Endothelial cell of hepatic sinusoid (primary cell): Measurements from ENCODE around the gene ASB2.

Experiments used
- in situ Hi-C: cut with HindIII; loops from 2 replicates; pipeline ENCODE4 v1.10.0; 2017; ENCODE audit warnings: low sequenced_read_pairs

ASB2 gene, protein sequence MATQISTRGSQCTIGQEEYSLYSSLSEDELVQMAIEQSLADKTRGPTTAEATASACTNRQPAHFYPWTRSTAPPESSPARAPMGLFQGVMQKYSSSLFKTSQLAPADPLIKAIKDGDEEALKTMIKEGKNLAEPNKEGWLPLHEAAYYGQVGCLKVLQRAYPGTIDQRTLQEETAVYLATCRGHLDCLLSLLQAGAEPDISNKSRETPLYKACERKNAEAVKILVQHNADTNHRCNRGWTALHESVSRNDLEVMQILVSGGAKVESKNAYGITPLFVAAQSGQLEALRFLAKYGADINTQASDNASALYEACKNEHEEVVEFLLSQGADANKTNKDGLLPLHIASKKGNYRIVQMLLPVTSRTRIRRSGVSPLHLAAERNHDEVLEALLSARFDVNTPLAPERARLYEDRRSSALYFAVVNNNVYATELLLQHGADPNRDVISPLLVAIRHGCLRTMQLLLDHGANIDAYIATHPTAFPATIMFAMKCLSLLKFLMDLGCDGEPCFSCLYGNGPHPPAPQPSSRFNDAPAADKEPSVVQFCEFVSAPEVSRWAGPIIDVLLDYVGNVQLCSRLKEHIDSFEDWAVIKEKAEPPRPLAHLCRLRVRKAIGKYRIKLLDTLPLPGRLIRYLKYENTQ

DNA sequence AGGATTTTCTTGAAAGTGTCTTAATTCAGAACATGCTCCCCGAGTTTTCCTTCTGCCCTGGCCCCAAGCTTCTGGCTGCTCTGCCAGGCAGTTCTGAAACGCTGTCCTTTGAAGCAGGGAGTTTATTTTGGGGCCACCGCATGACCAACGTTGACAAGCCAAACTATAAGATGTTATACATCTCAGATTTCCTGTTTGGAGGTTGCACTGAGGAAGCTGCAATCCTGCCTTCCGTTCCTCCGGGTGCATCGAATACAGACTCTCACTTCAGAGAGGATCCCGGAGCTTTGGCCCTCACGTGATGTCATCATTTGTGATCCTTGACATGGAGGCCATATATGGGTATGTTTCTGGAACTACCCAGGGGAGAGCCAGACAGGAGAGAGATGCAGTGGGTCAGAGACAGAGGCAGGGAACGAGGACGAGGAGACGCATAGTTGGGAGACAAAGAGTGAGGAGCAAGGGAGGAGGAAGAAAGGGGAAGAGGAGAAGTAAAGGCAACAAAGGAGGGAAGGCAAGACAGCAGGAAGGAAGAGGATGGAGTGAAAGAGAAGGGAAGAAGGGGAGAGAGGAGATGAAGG, at the start of gene ASB2:
Gene ASB2, minus strand, starts transcription at position 94 of the 581 bp plus-strand sequence. CDS start 12,031 bp downstream, outside the sequence.
- in situ Hi-C loops, result no loop called here

DNA sequence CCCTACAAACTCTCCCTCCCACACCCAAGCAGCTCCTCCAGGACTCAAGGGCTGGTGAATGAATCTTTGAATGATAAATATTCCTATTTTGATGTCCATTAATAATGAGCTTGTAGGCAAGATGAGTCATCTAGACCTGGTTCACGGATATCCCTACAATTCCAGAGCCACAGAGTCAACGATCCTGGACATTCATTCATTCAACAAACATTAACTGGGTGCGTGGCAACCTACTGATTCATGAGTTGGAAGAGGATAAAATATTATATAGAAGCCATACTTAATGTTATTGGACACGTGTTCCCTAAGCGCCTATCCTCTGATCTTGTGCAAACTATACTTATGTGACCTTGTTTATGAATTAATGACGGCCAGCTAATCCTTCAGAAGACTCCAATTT, 49.4 kb upstream of the ASB2 start:
- in situ Hi-C loops, result loop anchor here (5.0 kb wide), 1 partner anchor 52 kb away; no protein-coding TSS in a partner anchor

DNA sequence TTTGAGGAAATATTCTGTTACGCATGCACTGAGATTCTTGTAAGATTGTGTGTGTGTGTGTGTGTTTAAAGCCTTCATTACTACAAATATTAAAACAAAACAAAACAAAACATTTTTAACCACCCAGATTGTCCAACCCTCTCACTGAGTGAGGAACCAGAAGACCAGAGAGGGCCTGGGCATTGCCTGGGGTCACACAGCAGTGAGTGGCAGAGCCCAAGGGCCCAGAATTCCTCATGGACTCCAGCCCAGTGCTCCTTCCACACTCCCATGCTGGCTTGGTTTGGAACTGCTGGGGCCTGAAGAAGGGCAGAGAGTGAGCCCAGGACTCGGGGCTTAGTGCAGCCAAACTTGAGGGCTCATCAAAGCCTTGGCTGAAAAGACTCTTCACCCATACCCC, 48.2 kb upstream of the ASB2 start:
- in situ Hi-C loops, result no loop called here

DNA sequence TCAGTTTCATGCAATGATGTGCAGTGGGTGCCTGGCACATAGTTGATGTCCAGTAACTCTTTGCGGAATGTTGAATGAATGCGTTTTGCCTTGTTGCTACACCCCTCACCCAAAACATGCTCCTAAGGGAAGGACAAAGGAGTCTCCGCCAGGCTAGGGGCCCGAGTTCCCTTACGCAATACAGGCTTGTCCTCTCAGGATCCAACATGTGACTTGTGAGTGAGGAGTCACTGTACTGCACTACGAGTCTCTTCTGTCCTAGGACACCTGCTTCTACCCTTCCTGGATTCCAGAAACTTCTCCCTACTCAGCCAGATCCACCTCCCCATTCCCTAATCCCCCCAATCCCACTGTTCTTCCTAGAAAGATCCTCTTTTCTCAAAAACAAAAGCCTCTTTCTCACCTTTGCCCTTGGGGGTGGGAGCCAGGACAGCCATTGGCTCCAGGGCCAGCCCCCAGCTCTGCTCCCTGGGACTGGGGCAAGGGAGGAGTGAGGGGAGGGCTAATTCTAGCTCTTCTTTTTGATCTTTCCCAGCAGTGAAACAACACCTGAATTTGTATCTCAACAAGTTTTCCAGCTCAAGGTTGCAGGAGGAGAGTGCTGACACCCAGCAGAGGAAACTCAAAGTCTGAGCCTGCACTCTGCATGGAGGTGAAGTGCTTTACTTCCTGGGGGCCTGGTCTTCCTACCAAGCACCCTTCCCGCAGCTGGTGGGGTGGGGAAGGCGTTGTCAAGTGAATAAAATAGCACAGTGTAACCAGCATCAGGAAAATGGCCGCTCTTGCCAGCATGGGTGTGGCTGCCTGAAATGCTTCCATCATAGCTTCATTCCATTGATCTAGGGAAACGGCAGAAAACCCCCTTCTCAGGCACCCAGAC, 46.4 kb upstream of the ASB2 start:
- in situ Hi-C loops, result no loop called here

DNA sequence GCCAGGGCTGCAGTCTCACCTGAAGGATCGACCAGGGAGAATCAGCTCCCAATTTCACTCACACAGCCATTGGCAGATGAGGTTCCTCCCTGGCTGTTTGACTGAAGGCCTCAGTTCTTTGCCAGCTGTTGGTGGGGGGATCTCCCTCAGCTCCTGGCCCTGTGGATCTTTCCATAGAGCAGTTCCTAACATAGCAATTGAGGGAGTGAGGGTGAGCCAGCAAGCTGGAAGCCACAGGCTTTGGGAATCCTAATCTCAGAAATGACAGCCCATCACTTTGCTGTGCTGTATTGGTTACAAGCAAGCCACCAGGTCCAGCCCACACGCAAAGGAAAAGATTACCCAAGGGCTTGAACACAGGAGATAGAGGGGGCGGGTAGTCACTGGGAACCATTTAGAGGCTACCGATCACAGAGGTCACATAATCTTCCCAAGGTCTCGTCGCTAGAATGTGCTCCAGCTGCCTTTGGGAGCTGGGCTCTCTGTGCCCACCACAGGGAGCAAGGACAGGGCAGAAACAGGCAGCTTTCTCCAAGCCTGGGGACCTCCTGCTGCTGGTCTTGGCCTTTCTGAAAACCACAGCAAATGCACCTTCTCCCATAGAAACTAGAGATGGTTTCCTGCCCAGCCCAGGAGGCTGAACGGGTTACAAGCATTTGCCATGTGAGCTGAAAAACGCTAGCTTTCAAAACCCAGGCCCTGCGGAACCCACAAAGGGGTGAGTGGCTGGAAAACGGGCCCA, 45.2 kb upstream of the ASB2 start:
- in situ Hi-C loops, result no loop called here

DNA sequence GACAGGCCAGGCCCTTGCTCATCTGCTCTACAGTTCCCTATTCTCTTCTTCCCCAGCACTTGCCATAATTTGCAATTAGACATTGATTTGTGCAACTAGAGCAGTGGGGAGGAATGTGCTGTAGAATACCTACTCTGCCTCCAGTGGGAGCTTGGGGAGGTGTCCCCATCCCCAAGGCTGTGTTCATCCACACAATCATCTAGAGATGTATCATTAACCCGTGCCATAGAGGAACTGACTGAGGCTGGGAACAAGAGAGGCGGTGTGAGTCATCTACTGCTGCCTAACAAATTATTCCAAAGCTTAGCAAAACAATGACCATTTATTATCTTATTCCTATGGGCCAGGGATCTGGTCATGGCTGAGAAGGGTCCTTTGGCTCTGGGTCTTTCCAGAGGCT, 44.6 kb upstream of the ASB2 start:
- in situ Hi-C loops, result no loop called here

DNA sequence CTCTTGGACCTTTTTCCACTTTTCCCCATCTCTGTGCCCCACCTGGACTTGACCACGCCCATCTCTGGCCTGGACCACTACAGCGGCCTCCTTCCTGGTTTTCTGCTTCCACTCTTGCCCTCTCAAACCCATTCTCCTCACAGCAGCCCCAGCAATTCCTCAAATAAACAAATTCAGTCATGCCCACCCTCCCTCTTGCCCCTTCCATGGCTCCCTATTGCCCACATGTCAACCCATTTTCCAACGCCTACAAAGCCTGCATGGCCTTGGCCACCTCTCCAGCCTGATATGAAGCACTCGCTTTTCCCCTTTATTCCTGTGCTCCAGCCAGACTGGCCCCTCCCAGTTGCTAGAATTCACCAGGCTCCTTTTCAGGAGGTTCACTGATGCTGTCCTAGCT, 43.9 kb upstream of the ASB2 start:
- in situ Hi-C loops, result no loop called here

DNA sequence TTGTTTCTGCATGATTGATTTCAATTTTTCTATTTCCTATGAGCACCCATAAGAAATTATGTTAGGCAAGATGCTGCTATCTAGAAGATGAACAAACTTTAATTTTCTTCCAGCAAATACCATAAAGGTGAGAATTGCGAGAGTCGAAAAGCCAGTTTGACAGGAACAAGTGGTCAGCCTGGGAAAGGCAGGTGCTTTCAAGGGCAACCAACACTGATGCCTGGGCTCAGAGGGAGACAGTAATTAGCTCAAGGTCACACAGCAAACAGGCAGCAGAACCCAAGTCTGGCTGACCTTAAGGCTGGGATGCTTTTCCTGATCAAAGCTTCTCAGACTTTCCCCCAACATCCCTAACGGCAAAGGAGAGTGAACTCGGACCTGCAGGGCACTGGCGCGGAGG, 43.0 kb upstream of the ASB2 start:
- in situ Hi-C loops, result loop anchor here (5.0 kb wide), 3 partner anchors 57 to 103 kb away; no protein-coding TSS in a partner anchor

DNA sequence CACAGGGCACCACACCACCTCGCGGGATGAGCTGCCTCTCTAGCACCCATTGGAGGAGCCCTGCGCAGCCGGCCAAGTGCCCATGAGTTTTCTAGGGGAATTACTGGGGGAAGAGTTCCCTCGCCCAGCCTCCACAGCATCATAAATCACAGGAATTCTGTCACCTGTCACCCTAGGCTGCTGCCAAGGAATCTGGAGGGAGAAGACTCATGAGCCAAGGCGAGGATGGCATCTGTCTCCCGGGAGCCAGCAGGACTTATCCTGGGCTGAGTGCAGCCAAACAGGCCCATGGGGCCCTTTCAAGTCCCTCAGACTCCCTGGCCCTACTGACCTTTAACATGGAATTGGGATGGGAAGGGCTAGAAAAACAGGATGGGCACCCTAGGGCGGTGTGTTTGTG, 41.9 kb upstream of the ASB2 start:
- in situ Hi-C loops, result loop anchor here (5.0 kb wide), 3 partner anchors 56 to 104 kb away; no protein-coding TSS in a partner anchor

DNA sequence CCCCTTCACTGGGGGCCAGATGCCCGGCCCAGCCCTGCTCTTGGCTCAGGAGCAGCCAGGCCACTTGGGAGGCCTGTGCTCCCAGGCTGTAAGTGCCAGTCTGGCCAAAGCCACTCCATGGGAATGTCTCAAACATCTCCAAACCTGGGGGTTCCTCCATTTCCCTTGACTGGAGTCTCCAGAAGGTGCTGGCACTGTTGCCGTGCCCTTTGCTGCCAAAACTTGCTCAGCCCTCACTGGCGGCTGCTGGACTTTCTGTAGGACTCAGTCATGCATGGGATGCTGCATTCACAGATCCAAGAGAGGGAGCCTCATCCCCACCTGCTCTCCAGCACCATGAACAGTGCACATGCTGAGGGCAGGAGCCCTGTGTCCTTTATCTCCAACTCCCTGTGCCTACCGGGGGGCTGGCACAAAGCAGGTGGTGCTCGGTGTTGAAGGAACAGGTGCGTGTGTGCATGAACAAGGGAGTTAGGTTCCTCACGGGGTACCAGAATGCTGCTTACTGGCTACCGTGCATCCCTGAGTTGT, 40.1 kb upstream of the ASB2 start:
- in situ Hi-C loops, result loop anchor here (5.0 kb wide), 3 partner anchors 54 to 106 kb away; no protein-coding TSS in a partner anchor

DNA sequence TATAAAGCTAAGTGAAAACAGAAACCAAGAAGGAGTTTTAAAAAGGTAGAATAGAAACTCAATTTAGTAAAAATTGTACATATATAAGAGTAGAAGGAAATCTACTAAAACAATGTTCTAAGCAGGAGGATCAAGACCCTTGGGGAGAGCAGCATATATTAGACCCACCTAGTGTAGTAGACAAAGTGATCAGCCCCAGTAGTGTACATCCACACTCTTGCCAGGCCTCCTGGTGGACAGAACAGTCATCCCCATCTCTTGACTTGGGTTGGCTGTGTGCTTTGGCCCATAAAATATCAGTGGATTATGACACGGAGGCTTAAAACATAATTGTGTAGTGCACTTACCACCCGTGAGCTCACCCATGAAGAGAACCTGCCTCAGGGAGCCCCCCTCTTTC, 38.9 kb upstream of the ASB2 start:
- in situ Hi-C loops, result loop anchor here (5.0 kb wide), 3 partner anchors 53 to 107 kb away; no protein-coding TSS in a partner anchor

DNA sequence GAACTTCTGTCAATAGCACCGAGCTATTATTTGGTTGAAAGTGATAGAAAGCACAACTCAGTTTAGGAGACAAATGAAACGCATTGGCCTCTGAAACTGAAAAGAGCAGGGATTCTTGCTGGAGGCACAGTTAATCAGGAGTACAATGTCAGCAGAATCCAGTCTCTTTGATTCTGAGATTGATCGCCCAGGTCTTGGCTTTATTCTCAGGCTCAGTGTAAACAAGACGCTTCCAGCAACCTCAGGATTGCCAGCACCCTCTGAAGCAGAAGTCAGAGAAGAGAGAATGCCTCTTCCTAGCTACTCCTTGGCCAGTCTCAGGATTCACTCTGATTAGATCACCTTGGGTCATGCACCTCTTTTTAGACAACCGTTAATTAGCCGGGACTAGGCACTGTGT, 38.0 kb upstream of the ASB2 start:
- in situ Hi-C loops, result no loop called here

DNA sequence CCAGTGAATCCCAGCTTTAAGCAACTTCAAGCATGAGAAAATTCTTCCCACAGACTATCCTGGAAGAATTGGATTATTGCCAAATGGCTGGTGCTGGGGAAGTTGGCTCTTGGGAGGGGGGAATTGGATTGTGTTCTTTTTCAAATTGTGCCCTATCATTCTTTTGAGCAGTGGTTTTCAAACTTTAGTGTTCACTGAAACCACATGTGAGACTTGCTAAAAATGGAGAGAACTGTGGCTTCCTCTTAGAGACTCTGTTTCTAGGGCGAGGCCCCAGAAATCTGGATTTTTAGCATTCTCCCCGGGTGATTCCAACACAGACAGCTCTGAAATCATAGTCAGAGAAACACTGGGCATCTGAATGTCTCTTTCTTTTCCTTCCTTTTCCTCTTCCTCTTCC, 35.4 kb upstream of the ASB2 start:
- in situ Hi-C loops, result no loop called here

DNA sequence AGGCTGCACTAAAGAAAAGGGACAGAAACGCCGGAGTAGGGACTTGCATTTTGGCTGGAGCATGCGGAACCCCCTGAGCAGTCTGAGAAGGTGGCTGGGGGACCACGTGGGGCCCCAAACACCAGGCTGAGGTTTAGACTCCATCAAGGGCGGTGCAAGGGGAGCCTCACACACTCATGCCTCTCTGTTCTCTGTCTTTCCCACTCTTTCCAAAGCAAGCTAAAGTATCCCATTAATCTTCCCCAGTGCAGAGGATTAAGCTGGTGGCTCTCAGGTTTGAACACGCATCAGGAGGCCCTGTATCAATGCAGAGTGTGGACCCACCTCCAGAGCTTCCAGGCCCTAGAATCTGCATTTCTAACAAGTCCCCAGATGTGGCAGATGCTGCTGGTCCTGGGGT, 34.3 kb upstream of the ASB2 start:
- in situ Hi-C loops, result no loop called here

DNA sequence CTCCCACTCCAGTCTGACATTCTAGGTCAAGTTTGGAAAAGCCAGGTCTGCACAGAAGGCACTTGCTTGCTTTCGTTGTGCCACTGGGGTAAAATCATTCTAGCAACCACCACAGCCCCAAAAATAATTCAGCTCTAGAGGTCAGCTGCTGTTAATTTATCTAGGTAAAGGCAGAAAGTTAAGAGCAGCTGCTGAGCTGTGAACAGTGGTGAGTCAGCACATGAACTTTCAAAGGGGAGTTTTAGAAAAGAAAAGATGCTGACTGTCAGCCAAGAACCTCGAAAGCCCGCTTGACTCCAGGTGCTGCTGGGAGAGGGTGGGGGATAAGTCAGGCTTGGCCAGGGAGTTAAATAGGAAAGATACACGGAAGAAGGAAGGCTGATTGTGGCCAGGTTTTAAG, 33.4 kb upstream of the ASB2 start:
- in situ Hi-C loops, result no loop called here

DNA sequence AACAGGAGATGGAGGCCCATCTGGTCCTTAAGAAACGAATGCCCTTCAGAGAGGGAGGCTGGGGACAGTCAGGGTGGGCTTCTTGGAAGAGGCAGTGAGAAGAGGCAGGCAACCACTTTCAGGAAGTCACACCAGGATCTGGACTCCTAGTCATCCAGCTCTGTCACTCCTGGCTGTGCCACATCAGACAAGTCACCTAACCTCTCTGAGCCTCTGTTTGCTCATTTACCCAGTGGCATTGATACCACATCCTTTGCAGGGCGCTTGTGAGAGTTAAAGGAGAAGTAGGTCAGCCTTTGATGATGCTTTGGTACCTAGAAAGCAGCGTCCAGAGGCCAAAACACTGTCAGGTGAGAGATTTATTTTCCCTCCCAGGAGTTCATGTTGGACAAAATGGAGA, 31.9 kb upstream of the ASB2 start:
- in situ Hi-C loops, result no loop called here

DNA sequence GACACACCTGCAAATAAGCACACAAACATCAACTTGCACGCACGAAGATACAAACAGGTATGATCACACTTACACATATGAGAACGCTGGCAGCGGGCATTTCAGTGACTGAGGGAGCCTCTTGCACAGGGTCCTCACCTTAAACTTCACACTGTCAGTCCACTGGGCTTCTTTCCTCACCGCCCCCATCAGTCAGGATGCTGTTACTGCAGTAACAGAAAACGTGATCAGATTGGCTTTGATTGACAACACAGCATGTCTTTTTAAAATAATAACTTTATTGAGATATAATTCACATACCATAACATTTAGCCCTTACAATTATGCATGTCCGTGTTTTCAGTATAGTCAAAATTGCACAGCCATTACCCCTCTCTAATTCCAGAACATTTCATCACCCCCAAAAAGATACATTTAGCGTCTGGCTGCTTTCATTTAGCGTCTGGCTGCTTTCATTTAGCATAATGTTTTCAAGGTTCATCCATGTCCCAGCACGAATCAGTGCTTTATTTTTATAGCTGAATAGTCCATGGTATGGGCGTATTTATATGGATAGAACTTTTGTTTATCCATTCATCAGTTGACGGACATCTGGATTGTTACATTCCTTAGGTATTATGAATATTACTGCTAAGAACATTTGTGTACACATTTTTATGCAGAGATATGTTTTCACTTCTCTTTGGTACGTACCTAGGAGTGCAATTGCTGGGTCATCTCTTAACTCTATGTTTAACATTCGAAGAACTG, 29.1 kb upstream of the ASB2 start:
- in situ Hi-C loops, result no loop called here

DNA sequence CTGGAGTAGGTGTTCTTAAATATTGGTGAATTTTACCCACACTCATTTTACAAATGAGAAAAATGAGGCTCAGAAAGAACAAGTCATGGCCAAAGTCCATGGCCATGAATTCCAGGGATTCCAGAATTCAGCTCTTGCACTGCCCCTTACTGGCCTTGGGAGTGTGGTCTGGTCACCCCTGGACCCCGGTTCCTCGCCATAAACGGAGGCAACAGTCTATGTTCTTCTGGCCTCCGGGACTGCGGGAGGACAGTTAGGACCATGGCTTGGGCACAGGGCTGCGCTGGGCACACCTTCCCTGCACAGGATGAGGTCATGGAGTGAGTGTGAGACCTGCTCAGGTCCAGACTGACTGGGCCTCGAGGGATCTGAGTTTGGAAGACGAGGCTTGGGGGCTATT, 27.6 kb upstream of the ASB2 start:
- in situ Hi-C loops, result no loop called here

DNA sequence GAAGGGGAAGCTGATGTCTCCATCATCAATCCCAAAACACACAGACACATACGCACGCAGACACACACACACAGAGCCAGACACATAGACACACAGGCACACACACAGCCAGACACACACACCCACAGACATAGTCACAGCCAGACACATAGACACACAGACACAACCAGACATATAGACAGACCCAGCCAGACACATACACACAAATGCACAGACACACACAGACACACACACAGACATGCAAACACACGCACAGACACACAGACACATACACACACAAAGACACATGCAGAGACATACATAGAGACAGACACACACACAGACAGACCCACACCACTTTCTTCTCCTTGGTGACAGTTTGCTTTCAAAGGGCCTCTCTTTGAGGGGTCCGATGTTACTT, 27.0 kb upstream of the ASB2 start:
- in situ Hi-C loops, result no loop called here
